Hematopoietic multipotent progenitor cell treated with erythropoietin and hydrocortisone succinate and interleukin-3 and kit ligand, for 15 days (in vitro differentiated cells): ENCODE results near the gene ADAM8.
"Not testable (repeated sequence)": the region's sequence is repeated elsewhere in the genome, so short reads cannot be mapped to it uniquely, and the experiment has no call there.

Experiments used
- DNase-seq: peaks from one replicate; pipeline ENCODE4 v3.0.0-alpha.2; 2015; ENCODE audit warnings: low spot score

ADAM8 gene

DNA sequence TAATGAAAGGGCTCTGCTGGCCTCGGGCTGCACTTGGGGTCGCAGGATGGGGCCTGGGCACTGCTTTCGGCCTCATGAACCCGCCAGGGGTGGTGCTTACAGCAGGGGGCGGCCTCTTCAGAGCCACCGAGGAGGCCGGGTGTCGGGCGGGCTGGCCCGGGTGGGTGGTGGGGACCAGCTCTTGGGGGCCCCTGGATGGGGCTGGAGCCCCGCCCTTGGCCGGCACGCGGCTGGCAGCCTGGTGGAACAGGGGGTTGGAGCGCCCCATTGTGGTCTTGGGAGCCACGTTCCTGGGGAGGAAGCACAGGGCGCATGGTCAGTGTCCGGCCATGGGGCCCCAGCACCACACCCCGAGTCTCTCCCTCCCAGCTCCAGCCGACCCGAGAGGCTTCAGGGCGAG lies 8.8 kb downstream of the ADAM8 start:
- DNase-seq: no peak

DNA sequence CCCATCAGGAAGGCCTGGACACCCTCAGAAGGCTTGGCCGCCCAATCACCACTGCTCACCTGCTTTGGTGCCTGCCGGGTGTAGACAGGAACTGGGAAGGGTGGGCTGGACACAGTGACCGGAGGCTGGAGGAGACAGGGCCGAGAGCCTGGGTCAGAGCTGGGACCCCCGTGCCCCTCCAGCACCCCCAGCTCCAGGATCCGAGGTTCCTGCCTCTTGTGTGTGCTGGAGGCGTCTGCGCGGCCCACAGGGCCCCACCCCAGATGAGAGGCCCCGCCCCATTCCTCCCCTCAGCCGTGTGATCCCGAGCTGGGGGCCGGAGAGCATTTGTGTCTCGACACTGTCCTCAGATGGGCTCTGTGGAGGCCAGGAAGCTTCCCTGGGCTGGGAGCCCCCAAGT lies 9.4 kb downstream of the ADAM8 start:
- no peak for DNase-seq

GRCh38 chr10:133266056-133266795 lies 10.4 kb downstream of the ADAM8 start:
- no peak for DNase-seq

GRCh38 chr10:133265052-133265451 lies 11.6 kb downstream of the ADAM8 start:
- not testable (repeated sequence) for DNase-seq

DNA sequence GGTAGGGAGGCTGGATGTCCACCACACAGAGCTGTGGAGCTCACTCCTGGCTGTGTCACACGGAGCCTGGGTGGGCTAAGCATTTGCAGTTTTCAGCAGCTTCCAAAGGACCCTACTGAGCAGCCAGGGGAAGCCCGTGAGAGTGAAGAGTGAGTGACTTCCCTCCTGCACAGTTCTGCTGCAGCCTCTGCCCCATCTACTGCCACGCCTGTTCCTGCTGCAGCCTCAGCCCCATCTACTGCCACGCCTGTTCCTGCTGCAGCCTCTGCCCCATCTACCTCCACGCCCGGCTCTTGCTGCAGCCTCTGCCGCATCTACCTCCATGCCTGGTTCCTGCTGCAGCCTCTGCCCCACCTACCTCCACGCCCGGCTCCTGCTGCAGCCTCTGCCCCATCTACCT lies 12.2 kb downstream of the ADAM8 start:
- no peak for DNase-seq

DNA sequence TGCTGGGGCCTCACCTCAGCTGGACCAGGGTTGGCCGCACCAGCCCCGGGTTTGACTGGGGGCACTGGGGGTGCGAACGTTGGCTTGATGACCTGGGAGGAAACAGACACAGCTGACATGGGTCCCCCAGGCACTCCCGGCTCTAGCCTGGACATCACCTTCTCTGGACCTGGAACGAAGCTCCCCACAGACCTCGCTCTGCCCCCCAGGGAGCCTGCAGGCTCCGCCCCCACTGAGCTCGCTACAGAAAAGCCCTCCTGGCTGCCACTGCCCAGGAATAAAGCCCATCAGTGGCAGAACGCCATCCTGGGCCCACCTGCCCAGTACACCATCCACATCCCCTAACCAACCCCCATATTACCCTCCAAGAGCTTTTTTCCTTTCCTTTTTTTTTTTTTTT lies 13.0 kb downstream of the ADAM8 start:
- no peak for DNase-seq

GRCh38 chr10:133262696-133263095 lies 14.0 kb downstream of the ADAM8 start:
- no peak for DNase-seq

- peak; percentile 84 for DNase-seq
Measured at GRCh38 chr10:133261726-133262325, 14.8 kb downstream of the ADAM8 start.

DNA sequence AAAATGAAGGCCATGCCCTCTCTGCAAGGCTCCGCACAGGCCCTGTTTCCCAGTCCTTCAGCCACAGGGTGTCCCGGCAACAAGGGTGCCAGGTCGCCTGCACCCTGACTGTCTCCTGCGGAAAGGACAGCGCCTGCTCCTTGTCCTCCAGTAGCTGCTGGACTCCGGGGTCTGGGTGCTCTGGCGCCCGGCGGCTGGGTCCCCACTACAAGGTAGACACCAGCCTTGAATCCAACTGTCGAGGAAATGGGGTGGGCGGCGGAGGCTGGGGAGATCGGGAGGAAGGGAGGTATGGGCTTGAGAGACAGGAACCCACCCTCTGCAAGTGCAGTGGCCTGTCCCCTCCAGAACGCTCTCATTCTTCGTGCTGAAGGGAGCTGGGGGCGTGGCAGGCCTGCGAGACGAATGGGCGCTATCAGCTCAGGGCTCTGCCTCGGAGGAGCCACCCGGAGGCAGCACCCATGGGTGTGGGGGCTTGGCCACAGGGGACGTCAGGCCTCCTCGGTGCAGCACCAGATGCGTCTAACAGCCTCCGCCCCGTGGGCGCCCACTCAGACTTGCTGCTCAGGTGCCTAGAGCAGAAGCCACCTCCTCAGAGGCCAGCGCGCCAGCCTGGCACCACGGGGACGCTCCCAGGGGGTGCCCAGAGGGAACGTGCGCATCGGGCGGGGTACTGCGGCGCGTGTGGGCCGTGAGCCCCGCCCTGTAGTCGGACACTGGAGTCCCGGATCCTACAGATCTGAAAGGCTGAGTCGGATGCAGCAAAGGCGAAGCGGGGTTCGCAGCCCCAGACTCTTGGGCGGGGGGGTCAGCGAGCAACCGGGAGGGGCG lies 15.6 kb downstream of the ADAM8 start:
- DNase-seq: peak; percentile 75

DNA sequence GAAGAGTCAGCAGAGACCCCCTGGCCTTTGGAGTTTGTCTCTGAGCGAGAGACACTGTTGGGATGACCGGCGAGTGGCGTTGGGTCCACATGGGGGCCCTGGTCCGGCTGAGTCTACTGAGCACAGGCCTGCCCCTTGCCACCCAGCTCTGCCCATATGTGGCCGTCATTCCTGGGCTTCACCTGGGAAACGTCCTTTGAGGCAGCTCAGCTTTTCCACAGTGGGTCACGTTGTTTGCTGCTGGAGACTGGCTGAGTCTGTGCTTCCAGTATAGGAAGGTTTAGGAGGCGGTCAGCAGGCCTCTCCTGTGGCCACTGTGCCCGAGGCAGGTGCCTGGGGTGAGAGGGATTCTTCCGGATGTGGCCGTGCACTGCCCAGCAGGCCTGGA lies 17.1 kb downstream of the ADAM8 start:
- no peak for DNase-seq

- no peak for DNase-seq
Measured at GRCh38 chr10:133258818-133259601, 17.7 kb downstream of the ADAM8 start.

DNA sequence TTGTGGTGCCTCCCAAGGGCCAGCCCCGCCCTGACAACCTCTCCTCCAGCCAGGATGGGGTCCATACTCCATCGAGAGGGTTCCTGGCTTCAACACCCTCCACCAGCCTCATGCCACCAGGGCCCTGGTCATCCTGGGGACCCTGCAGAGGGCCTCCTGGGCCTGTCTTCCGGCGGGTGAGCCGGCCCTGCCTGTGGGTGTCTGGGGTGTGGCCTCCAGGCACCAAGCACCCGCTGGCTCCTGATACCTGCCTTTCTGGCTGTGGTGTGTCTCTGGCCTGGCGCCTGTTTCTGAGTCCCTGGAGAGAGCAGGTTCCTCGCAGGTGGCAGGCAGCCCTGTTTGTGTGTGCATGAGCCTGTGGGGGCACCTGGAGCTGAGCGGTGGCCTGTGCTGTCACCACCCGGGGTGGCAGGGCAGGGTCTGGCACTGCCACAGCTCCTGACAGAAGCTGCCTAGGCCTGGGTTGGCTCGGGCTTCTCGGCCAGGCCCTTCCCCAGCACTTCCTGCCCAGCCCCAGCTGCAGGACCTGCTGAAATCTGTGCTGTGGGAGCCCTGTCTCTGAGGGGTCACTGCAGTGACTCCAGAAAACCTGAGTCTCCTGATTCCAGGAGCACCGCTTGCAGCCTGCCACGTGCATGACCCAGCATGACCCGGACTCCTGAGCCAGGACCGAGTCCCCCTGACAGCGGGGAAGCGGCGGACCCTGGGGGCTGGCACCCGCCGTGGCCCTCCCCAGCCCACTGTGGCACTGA lies 18.4 kb downstream of the ADAM8 start:
- peak; percentile 59 for DNase-seq

DNA sequence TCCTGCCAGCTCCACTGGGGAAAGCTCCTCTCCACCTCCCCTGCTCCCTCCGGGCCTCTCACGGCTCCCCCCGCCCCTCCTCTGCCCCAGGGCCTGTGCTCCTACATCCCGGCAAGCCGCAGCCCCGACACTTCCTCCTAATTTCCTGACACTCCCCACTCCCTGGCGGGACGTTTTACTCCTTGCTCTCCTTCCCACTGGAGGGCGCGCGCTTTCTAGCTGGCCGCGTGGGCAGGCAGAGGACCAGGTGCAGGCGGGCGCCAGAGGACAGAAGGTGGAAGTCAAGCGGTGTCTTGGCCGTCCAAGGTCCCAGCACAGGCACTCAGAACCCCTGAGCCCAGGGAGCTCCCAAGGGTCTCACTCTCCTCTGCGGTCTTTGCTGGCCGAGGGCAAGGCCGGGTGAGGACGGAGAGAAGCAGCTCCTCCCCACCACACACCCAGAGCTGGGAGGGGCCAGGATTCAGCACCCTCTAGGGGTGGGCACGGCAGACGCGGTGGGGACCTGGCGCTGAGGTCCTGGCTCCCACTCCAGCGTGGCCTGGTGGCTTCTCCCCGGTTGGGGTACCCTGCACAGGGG lies 19.1 kb downstream of the ADAM8 start:
- peak; percentile 49 for DNase-seq

GRCh38 chr10:133255323-133255722 lies 21.3 kb downstream of the ADAM8 start:
- no peak for DNase-seq

DNA sequence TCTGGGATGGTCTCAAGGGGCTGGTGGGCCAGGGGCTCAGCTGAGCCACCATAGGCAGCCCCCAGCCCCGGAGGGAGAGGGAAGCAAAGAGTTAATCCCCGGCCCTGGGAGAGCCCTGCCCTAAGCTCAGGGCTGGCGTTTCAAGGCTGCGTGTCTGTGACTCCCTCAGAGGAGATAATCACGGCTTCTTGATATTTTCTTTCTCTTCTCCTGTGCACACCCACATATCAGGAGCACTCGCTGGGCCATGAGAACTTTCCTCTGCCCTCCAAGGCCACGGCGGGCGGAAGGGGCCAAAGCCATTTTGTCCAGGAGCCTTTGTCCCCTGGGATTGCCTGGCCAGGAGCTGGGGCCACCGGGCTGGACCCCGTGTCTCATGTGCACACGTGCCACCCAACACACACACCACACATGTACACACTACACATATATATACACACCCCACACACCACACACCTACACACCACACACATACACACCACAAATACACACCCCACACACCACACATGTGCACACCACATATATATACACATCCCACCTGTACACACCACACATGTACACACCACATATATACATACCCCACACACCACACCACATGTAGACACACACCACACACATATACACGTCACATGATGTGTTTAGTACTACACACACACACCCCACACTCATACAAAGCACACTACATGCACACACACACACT lies 22.1 kb downstream of the ADAM8 start:
- DNase-seq: no peak

GRCh38 chr10:133253361-133253955 lies 23.2 kb downstream of the ADAM8 start:
- DNase-seq: no peak

DNA sequence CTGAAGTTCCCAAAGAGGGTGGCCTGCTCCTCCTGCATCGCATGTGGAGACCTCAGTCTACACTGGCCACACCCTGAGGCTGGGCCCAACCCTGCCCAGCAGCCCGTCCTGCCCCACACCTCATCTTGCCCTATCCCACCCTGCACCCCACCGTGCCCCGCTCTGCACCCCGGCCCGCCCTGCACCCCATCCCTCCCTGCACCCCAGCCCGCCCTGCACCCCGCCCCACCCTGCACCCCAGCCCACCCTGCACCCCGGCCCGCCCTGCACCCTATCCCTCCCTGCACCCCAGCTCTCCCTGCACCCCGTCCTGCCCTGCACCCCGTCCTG lies 24.5 kb downstream of the ADAM8 start:
- no peak for DNase-seq

GRCh38 chr10:133251388-133252222 lies 25.1 kb downstream of the ADAM8 start:
- DNase-seq: peak; percentile 53
